HUES64 (cell line): ENCODE results near the gene CCL5.

Source experiments
- H3K27ac ChIP-seq: 2 replicates; pipeline ENCODE4 v1.7.0; 2013; ENCODE audit warnings: low read depth, low read length, inconsistent platforms
- H3K27me3 ChIP-seq: 2 replicates; pipeline ENCODE4 v1.6.1; 2013; ENCODE audit warnings: mild to moderate bottlenecking, low read length; ENCODE audit not compliant: insufficient read depth
- H3K36me3 ChIP-seq: 2 replicates; pipeline ENCODE4 v1.6.1; 2013; ENCODE audit warnings: mild to moderate bottlenecking, low read length; ENCODE audit not compliant: insufficient read depth
- H3K4me1 ChIP-seq: 2 replicates; pipeline ENCODE4 v1.6.1; 2013; ENCODE audit warnings: mild to moderate bottlenecking, low read length, moderate library complexity; ENCODE audit not compliant: insufficient read depth
- H3K4me3 ChIP-seq: 2 replicates; pipeline ENCODE4 v1.5.1; 2013; ENCODE audit warnings: mild to moderate bottlenecking, low read length, moderate library complexity
- H3K9ac ChIP-seq: 2 replicates; pipeline ENCODE4 v1.6.1; 2013; ENCODE audit warnings: mild to moderate bottlenecking, low read depth, low read length
- H3K9me3 ChIP-seq: 2 replicates; pipeline ENCODE4 v1.6.1; 2013; ENCODE audit warnings: low read depth, low read length; ENCODE audit not compliant: insufficient read depth
- WGBS: fragments of 150-250, 120-280 bp; methylation state at CpG from one replicate; pipeline ENCODE4 v1.1.7; 2013; ENCODE audit warnings: missing lambda C conversion rate; 5-methylcytosine and 5-hydroxymethylcytosine counted together

The CCL5 gene

GRCh38 chr17:35877345-35878029 lies 2.7 kb downstream of the CCL5 start:
- H3K4me1 ChIP-seq = no peaks in the 10 kb centered on the region
- no peak overlapping the region for H3K9ac ChIP-seq
- H3K27ac ChIP-seq = no peak overlapping the region
- H3K36me3 ChIP-seq = no peaks in the 10 kb centered on the region
- H3K9me3 ChIP-seq = no peaks in the 10 kb centered on the region
- no peak overlapping the region for H3K4me3 ChIP-seq
- no peaks in the 10 kb centered on the region for H3K27me3 ChIP-seq

- H3K27me3 ChIP-seq = no peaks in the 10 kb centered on the region
- no peak overlapping the region for H3K27ac ChIP-seq
- no peak overlapping the region for H3K4me3 ChIP-seq
- H3K4me1 ChIP-seq = no peaks in the 10 kb centered on the region
- WGBS = 87% methylated on average over 3 of the region's 3 CpGs
- no peaks in the 10 kb centered on the region for H3K9me3 ChIP-seq
- H3K36me3 ChIP-seq = no peaks in the 10 kb centered on the region
- H3K9ac ChIP-seq = no peak overlapping the region
Observed at GRCh38 chr17:35876534-35876933, 3.6 kb downstream of the CCL5 start.

GRCh38 chr17:35875800-35876139 lies 4.4 kb downstream of the CCL5 start:
- Histone ChIP-seq H3K4me1 (peaks cover 3% of the 10 kb centered on the region; the same call in 1 of the 2 replicates), H3K9ac (no peak overlapping the region), H3K9me3 (no peaks in the 10 kb centered on the region), H3K27ac (no peak overlapping the region), H3K27me3 (no peaks in the 10 kb centered on the region), H3K4me3 (no peak overlapping the region), H3K36me3 (no peaks in the 10 kb centered on the region)
- 92% methylated on average over 1 of the region's 3 CpGs for WGBS

- H3K36me3 ChIP-seq = no peaks in the 10 kb centered on the region
- no peaks in the 10 kb centered on the region for H3K9me3 ChIP-seq
- no peak overlapping the region for H3K4me3 ChIP-seq
- H3K9ac ChIP-seq = no peak overlapping the region
- no peaks in the 10 kb centered on the region for H3K27me3 ChIP-seq
- no peak overlapping the region for H3K27ac ChIP-seq
- 82% methylated on average over 4 of the region's 5 CpGs for WGBS
- peaks cover 3% of the 10 kb centered on the region; the same call in 1 of the 2 replicates for H3K4me1 ChIP-seq
Observed at GRCh38 chr17:35875072-35875799, 4.9 kb downstream of the CCL5 start.

GRCh38 chr17:35872196-35872980 lies 7.8 kb downstream of the CCL5 start:
- Histone ChIP-seq H3K4me3 (no peak overlapping the region), H3K27me3 (no peaks in the 10 kb centered on the region), H3K27ac (no peak overlapping the region), H3K9ac (no peak overlapping the region), H3K4me1 (peaks cover 3% of the 10 kb centered on the region; the same call in 1 of the 2 replicates), H3K9me3 (no peaks in the 10 kb centered on the region), H3K36me3 (no peaks in the 10 kb centered on the region)
- 94% methylated on average over 12 of the region's 12 CpGs for WGBS

- Histone ChIP-seq H3K4me3 (no peak overlapping the region), H3K27me3 (no peaks in the 10 kb centered on the region), H3K9ac (no peak overlapping the region), H3K4me1 (peaks cover 3% of the 10 kb centered on the region; the same call in 1 of the 2 replicates), H3K27ac (no peak overlapping the region), H3K36me3 (no peaks in the 10 kb centered on the region), H3K9me3 (no peaks in the 10 kb centered on the region)
- WGBS = 80% methylated on average over 8 of the region's 8 CpGs
Observed at GRCh38 chr17:35870906-35871819, 9.0 kb downstream of the CCL5 start.

- Histone ChIP-seq H3K4me1 (peaks cover 3% of the 10 kb centered on the region; the same call in 1 of the 2 replicates), H3K27ac (no peak within 1 kb of the TSS), H3K9ac (no peak within 1 kb of the TSS), H3K4me3 (no peak within 1 kb of the TSS), H3K27me3 (no peaks in the 10 kb centered on the region), H3K36me3 (no peaks in the 10 kb centered on the region), H3K9me3 (no peaks in the 10 kb centered on the region)
- 88% methylated on average over 3 of the region's 3 CpGs for WGBS
Observed at GRCh38 chr17:35868737-35869136, 11.4 kb downstream of the CCL5 start, which contains the start of gene HEATR9. Gene HEATR9, minus strand, starts transcription at chr17:35868891. Its CDS starts 149 bp downstream, at chr17:35868742.

- no peaks in the 10 kb centered on the region for H3K9me3 ChIP-seq
- H3K36me3 ChIP-seq = no peaks in the 10 kb centered on the region
- no peaks in the 10 kb centered on the region for H3K27me3 ChIP-seq
- no peak overlapping the region for H3K4me3 ChIP-seq
- H3K9ac ChIP-seq = no peak overlapping the region
- H3K27ac ChIP-seq = no peak overlapping the region
- peaks cover 3% of the 10 kb centered on the region; the same call in 1 of the 2 replicates for H3K4me1 ChIP-seq
- WGBS = 90% methylated on average over 3 of the region's 3 CpGs
Observed at GRCh38 chr17:35867574-35867973, 12.6 kb downstream of the CCL5 start.

GRCh38 chr17:35866341-35866950 lies 13.7 kb downstream of the CCL5 start:
- peaks cover 3% of the 10 kb centered on the region; the same call in 1 of the 2 replicates for H3K4me1 ChIP-seq
- H3K9me3 ChIP-seq = no peaks in the 10 kb centered on the region
- H3K27me3 ChIP-seq = no peaks in the 10 kb centered on the region
- no peak overlapping the region for H3K4me3 ChIP-seq
- no peaks in the 10 kb centered on the region for H3K36me3 ChIP-seq
- no peak overlapping the region for H3K9ac ChIP-seq
- no peak overlapping the region for H3K27ac ChIP-seq
- 94% methylated on average over 1 of the region's 1 CpG for WGBS
